Measurements from ENCODE around the gene MSMP.

The MSMP gene

DNA sequence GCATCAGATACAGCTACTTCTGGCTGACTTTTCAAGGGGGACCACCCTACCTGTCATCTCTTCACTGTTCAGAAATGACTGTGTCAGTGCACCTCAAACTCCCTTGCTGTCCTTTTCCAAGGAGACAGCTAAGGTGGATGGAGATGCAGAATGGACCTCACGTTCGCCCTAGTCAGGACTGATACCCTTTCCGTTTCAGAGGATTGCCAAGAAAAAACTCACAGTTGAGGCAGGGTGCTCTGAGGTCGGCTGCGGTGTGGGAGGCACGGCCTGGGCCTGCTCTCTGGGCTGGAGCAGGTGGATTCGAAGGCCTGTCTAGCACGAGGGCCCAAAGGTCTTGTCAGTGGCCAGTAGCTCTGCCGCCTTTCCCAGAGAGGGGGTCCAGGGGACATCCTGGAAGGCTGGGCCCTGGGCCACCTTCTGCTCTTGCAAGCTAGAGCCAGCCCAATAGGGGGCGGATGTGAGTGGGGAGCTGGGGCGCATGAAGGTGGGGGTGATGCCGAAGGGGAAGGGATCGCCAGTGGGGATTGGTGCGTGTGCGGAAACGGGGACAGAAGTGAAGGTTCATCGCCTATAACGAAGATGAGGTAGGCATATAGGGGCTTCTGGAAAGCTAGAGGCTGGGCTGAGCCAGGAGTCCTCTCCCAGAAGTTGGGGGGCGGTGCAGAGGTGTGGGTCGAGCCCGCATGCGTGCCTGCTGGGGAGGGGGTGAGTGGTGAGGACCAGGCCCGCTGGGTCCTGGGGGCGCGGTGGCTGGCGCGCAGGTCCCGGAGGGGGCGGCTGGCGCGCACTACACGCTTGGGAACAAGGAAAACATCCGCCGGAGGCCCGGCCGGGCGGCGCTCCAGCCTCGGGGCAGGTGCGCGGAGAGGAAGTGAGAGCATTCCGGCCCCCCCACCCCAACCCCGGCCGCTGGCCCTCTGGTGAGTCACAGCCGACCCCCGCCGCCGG is 2.5 kb upstream of the MSMP start:
- no peaks in the 10 kb centered on the region for H3K27me3 ChIP-seq (ENCODE audit: insufficient read depth, poor library complexity, severe bottlenecking)
- peak; percentile 72 for TF ChIP-seq SPI1 (IDR thresholded peaks at IDR 0.05; ENCODE audit: borderline replicate concordance, low read depth)
- peak; percentile 34; the same call in 1 of the 2 replicates for TF ChIP-seq POLR2AphosphoS5 (IDR thresholded peaks at IDR 0.05; ENCODE audit: low read depth)
- TF ChIP-seq, protein P1, sequence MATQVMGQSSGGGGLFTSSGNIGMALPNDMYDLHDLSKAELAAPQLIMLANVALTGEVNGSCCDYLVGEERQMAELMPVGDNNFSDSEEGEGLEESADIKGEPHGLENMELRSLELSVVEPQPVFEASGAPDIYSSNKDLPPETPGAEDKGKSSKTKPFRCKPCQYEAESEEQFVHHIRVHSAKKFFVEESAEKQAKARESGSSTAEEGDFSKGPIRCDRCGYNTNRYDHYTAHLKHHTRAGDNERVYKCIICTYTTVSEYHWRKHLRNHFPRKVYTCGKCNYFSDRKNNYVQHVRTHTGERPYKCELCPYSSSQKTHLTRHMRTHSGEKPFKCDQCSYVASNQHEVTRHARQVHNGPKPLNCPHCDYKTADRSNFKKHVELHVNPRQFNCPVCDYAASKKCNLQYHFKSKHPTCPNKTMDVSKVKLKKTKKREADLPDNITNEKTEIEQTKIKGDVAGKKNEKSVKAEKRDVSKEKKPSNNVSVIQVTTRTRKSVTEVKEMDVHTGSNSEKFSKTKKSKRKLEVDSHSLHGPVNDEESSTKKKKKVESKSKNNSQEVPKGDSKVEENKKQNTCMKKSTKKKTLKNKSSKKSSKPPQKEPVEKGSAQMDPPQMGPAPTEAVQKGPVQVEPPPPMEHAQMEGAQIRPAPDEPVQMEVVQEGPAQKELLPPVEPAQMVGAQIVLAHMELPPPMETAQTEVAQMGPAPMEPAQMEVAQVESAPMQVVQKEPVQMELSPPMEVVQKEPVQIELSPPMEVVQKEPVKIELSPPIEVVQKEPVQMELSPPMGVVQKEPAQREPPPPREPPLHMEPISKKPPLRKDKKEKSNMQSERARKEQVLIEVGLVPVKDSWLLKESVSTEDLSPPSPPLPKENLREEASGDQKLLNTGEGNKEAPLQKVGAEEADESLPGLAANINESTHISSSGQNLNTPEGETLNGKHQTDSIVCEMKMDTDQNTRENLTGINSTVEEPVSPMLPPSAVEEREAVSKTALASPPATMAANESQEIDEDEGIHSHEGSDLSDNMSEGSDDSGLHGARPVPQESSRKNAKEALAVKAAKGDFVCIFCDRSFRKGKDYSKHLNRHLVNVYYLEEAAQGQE (IDR thresholded peaks at IDR 0.05; ENCODE audit: insufficient replicate concordance, low read depth): no peak
- TF ChIP-seq, protein P2, sequence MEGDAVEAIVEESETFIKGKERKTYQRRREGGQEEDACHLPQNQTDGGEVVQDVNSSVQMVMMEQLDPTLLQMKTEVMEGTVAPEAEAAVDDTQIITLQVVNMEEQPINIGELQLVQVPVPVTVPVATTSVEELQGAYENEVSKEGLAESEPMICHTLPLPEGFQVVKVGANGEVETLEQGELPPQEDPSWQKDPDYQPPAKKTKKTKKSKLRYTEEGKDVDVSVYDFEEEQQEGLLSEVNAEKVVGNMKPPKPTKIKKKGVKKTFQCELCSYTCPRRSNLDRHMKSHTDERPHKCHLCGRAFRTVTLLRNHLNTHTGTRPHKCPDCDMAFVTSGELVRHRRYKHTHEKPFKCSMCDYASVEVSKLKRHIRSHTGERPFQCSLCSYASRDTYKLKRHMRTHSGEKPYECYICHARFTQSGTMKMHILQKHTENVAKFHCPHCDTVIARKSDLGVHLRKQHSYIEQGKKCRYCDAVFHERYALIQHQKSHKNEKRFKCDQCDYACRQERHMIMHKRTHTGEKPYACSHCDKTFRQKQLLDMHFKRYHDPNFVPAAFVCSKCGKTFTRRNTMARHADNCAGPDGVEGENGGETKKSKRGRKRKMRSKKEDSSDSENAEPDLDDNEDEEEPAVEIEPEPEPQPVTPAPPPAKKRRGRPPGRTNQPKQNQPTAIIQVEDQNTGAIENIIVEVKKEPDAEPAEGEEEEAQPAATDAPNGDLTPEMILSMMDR (IDR thresholded peaks at IDR 0.05; ENCODE audit: insufficient read depth, low read length): peak; percentile 68
- H3K27ac ChIP-seq (replicated peaks): peak overlapping the region; percentile 82
- peak; percentile 79 to 86 for DNase-seq (ENCODE audit: low read depth in 1 of 2, low spot score in 1 of 2)
- H3K4me3 ChIP-seq (replicated peaks; ENCODE audit: insufficient read depth, low read length): peak overlapping the region; percentile 87

- Histone ChIP-seq H3K27ac (replicated peaks) (no peak overlapping the region), H3K4me3 (replicated peaks; ENCODE audit: insufficient read depth, low read length) (no peak overlapping the region), H3K27me3 (ENCODE audit: insufficient read depth, poor library complexity, severe bottlenecking) (no peaks in the 10 kb centered on the region)
- no peak for DNase-seq (ENCODE audit: low read depth in 1 of 2, low spot score in 1 of 2)
- TF ChIP-seq, protein P2 (IDR thresholded peaks at IDR 0.05; ENCODE audit: insufficient read depth, low read length): no peak
- TF ChIP-seq, protein P1 (IDR thresholded peaks at IDR 0.05; ENCODE audit: insufficient replicate concordance, low read depth): no peak
- TF ChIP-seq POLR2AphosphoS5 (IDR thresholded peaks at IDR 0.05; ENCODE audit: low read depth) (no peak), SPI1 (IDR thresholded peaks at IDR 0.05; ENCODE audit: borderline replicate concordance, low read depth) (no peak), GABPA (IDR thresholded peaks at IDR 0.05; ENCODE audit: low read depth) (no peak)
Measured at GRCh38 chr9:35755071-35755470, 995 bp upstream of the MSMP start.

DNA sequence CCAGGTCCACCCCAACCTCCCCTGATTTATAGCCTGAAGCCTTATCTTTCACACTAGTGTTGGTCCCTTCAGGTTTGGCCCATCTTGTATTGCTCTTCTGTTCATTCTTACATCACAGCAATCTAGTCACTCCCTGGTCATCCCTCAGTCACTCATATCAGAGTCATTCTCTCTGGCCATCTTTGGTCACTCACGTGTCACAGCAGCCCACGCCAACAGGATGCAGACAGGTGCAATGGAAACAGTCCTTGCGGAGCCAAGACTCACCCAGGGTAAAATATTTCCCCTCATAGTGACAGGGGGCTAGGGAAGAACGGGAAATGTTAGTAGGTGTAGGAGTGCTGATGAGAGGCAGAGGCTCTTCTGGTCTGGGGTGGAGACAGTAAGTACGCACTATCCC is 610 bp downstream of the MSMP start:
- no peak for TF ChIP-seq SPI1 (IDR thresholded peaks at IDR 0.05; ENCODE audit: borderline replicate concordance, low read depth)
- no peak for TF ChIP-seq GABPA (IDR thresholded peaks at IDR 0.05; ENCODE audit: low read depth)
- no peak overlapping the region for H3K4me3 ChIP-seq (replicated peaks; ENCODE audit: insufficient read depth, low read length)
- no peak for DNase-seq (ENCODE audit: low read depth in 1 of 2, low spot score in 1 of 2)

GRCh38 chr9:35750256-35750531 is 3.9 kb downstream of the MSMP start:
- no peak for DNase-seq (ENCODE audit: low read depth in 1 of 2, low spot score in 1 of 2)
- Histone ChIP-seq H3K27me3 (ENCODE audit: insufficient read depth, poor library complexity, severe bottlenecking) (no peaks in the 10 kb centered on the region), H3K27ac (replicated peaks) (no peak overlapping the region), H3K4me3 (replicated peaks; ENCODE audit: insufficient read depth, low read length) (no peak overlapping the region)
- TF ChIP-seq, protein P2 (IDR thresholded peaks at IDR 0.05; ENCODE audit: insufficient read depth, low read length): no peak
- TF ChIP-seq SPI1 (IDR thresholded peaks at IDR 0.05; ENCODE audit: borderline replicate concordance, low read depth): no peak
- TF ChIP-seq, protein P1 (IDR thresholded peaks at IDR 0.05; ENCODE audit: insufficient replicate concordance, low read depth): no peak
- TF ChIP-seq GABPA (IDR thresholded peaks at IDR 0.05; ENCODE audit: low read depth): no peak
- no peak for TF ChIP-seq POLR2AphosphoS5 (IDR thresholded peaks at IDR 0.05; ENCODE audit: low read depth)

More for the DNA sequence above, 610 bp downstream of the MSMP start:
- no peak overlapping the region for H3K27ac ChIP-seq (replicated peaks)
- no peaks in the 10 kb centered on the region for H3K27me3 ChIP-seq (ENCODE audit: insufficient read depth, poor library complexity, severe bottlenecking)
